HL-60/S4 (cell line): ENCODE data around the gene PSME1.

Source experiments
- in situ Hi-C: fragments of 300-500 bp; cut with MboI; formaldehyde crosslinking; loops from 2 replicates; pipeline ENCODE4 v1.14.3; 2022; ENCODE audit warnings: low sequenced_read_pairs

PSME1 gene

DNA sequence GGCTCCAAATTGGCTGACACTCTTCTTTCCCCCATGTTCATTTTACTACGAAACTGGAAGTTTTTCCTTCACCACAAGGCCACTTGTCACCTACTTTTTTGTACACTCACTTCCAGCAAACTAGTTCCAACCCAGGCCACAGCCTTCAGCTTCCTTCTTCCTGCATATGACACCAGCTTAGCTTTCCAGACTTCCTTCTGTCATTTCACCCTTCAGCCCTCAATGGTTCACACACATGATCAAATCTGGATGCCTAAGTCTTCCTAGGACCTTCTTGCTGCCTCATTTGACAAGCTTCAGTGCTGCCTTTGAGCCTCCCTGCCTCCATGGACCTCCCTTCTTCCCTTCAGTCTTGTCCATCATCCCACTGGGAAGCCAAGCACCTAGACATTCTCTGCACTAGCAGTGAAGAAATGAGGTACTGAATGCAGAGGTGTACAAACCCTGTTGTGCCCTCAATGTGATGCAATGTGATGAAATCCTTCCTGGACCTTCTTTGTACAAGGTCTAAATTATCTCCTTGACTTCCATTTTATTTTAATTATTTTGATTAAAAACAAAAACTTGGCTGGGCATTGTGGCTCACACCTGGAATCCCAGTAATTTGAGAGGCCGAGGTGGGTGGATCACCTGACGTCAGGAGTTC lies 31.6 kb downstream of the PSME1 start:
- in situ Hi-C loops: no loop called here

DNA sequence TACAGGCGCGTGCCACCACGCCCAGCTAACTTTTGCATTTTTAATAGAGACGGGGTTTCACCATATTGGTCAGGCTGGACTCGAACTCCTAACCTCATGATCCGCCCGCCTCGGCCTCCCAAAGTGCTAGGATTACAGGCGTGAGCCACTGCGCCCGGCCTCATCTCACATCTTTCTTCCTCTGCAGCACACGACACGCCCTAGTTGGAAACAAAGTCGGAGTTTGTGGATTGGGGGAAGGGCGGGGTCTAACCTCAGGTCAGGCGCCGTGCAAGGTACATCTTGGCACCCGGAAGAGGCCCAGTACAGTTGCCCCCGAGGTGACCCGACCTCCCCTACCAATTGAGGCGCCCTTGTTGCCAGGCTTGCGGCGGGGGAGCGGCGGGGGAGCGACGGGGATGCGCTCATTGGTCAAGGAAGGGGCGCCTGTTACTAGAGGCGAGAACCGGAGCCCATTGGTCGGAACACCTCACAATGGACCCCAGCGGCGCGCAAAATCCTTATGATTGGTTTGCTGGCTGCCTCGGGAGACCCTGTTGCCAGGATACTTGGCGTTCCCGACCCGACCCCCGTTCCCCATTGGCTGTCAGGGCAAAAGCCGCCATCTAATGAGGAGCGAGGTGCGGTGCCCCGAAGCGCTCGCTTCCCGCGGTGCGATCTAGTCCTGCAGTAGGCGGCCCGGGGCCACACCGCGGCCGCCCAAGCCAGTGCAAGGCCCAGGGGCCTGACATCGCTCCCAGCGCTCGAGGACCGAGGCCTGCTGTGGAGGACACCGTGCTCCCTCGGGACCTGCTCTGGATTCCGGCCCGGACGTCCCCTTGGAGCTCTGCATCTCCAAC lies 35.6 kb downstream of the PSME1 start, which contains the start of gene REC8:
TSS of gene REC8 (plus strand) at position 659 of the 839 bp plus-strand sequence. CDS start 473 bp downstream, outside the sequence.
- in situ Hi-C loops: no loop called here

DNA sequence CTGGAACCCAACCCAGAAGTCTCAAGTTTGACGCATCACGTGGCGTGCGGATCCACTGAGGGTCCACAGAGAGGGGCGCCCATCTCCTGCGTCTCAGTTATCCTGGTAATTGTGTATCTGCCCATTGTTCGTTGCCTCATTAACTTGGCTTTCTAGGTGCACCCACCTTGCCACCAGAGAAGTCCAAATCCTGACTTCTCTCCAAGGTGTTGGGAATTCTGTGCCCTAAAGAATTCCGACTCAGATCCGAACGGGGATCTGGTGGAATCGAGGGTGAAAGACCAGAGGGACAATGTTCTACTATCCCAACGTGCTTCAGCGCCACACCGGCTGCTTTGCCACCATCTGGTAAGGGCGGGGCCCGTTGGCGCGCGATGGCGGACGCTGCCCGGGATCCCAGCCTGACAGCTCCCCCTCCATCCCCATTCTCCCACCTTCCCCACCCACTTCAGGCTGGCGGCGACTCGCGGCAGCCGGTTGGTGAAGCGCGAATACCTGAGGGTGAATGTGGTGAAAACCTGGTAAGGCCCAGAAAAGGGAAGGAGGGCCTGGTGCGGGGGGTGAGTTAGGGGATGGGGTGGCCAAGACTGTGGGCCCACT lies 36.4 kb downstream of the PSME1 start:
- in situ Hi-C loops: no loop called here

DNA sequence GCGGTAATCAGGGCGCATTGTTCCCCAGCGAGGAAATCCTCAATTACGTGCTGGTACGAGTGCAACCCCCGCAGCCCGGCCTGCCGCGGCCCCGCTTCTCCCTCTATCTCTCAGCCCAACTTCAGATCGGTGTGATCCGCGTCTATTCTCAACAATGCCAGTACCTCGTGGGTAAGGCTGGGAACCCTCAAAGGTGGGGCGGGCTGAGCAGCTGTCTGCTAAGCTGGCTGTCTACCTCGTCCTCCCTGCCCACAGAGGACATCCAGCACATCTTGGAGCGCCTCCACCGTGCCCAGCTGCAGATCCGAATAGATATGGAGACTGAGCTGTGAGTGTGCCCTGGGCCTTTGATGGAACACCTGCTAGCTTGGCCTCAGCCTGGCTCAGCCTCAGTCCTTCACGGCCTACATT lies 36.9 kb downstream of the PSME1 start:
- in situ Hi-C loops: no loop called here

DNA sequence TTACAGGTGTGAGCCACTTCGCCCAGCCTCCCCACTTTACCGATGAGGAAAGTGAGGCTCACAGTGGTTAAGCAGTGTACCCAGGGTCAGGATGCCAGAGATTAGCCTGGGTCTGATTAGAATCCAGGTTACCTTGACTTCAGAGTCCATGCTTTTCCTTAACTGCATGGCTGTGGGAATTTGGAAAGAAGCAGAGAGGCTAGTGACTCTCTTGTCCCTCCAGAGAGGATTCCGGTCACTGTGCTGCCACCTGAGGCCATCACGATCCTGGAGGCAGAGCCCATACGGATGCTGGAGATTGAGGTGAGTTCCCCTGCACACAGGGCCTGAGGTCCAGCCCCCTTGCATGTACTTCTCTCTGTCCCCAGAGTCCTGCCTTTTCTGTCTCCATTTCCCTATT lies 40.6 kb downstream of the PSME1 start:
- in situ Hi-C loops: no loop called here

DNA sequence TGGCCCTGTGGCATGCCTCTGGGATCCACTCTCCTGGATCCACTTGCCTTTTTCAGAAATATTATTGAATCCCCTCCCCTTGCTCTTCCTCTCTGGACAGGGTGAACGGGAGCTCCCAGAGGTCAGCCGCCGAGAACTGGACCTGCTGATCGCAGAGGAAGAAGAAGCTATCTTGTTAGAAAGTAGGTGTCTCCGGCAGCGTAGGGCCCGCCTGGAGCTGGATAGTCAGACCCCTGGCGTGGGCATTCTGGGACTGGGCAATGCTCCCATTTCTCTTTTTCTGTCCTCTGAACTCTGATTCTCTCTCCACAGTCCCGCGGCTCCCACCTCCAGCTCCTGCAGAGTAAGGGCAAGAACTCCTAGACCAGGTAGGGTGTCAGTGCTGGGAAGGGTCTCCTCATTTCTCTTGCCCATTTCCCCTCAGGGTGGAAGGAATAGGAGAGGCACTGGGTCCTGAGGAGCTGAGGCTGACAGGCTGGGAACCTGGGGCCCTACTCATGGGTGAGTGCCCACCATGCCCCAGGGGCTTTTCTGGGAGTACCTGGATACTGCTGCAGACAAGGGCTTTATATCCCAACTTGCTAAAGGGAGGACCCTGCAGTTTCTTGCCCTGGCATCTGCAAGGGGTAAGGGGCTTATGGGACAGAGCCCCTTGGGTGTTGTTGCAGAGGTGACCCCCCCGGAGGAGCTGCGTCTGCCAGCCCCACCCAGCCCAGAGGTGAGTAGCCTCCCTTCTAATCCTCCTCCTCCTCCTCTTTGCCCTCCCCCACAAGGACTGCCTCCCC lies 41.2 kb downstream of the PSME1 start:
- in situ Hi-C loops: no loop called here

DNA sequence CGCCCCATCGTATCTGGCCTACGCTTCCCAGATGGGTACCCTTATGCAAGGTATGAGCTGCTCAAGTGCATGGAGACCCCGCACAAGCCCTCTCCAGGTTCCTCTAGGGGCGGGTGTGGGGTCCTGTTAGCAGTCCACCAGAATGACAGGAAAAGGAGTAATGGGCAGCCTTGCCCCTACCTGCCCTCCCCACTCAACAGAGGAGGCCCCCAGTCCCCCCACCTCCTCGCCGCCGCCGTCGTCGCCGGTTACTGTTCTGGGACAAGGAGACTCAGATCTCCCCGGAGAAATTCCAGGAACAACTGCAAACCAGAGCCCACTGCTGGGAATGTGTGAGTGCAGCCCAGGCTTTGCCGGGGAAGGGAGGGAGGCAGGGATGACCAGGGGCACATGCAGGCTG lies 41.9 kb downstream of the PSME1 start:
- in situ Hi-C loops: no loop called here

DNA sequence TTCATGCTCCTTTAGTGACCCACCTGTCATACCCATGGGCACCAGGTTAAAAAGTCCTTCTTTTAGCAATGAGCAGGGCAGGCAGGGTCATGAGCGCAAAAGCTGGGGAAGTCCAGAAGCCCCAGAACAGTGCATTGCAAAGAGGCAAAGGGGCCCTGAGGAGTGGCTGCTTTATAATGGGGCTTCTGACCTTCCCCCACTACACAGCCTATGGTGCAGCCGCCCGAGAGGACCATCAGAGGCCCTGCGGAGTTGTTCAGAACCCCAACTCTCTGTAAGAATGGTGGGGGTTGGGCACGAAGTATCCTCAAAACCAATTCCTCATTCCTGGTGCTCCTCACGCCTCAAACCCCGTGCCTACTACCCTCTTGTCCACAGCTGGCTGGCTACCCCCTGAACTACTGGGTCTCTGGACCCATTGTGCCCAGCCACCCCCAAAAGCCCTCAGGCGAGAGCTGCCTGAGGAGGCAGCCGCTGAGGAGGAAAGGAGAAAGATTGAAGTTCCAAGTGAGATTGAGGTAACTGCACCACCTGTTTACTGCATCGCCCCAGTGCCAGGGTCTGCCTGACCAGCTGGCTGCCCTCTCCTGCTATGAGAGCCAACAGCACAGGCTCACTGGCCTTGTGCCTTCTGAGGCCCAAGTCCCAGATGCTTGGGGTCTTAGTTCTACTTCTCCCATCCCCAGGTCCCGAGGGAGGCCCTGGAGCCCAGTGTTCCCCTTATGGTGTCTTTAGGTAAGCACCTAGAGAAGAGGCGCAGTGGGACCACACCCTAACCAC lies 42.6 kb downstream of the PSME1 start:
- in situ Hi-C loops: no loop called here

DNA sequence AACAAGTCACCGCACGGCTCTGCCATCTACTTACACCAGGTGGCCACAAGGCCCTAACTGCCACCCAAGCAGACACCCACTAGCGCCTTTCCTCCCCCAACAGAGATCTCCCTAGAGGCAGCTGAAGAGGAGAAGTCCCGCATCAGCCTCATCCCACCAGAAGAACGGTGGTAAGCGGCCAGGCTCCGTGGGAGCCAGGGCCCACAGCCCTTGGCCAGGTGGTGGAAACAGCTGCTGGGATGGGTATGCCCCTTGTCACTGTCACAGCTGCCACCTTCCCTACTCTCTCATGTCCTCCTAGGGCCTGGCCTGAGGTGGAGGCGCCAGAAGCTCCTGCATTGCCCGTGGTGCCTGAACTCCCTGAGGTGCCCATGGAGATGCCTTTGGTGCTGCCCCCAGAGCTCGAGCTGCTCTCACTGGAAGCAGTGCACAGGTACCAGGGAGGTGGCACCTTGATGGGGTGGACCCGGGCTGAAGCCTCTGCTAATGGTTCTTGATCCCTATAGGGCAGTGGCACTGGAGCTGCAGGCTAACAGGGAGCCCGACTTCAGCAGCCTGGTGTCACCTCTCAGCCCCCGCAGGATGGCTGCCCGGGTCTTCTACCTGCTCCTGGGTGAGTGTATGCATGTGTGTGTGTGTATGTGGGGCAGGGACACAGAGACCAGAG lies 43.4 kb downstream of the PSME1 start:
- in situ Hi-C loops: no loop called here

DNA sequence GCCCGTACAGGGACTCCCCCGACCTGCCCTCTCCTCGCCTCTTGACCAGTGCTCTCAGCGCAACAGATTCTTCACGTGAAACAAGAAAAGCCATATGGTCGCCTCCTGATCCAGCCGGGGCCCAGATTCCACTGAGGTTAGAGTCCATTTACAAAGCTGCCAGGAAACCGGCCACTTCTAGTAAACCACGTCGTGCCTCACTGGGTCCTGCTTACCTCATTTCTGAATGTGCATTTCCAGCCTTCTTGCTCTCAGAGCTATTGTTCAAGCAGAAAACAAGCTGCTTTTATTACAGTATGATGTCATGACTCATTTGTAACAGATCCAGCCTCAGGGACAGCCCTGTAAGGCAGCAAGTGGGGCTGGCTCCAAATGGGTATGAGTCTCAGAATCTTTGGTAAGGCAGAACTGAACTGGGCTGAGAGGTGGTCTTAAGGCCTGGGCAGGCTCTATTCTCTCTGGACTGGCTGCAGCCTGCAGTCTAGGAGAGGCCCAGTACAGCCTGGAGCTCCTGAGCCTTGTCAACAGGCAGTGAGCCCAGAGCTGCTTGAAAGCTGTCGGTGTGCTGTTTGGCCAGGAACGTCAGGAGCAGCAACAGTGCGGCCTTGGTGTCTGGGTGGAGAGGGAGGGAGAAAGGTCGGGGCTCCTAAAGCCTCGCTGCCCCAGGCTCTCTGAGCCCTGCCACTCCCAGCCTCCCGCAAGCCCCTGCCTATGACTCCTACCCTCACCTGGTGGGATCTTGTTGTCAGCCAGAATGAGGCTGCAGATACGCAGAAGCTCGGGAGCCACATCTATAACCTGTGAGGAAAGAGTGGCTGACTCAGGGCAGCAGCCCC lies 44.2 kb downstream of the PSME1 start:
- in situ Hi-C loops: no loop called here

DNA sequence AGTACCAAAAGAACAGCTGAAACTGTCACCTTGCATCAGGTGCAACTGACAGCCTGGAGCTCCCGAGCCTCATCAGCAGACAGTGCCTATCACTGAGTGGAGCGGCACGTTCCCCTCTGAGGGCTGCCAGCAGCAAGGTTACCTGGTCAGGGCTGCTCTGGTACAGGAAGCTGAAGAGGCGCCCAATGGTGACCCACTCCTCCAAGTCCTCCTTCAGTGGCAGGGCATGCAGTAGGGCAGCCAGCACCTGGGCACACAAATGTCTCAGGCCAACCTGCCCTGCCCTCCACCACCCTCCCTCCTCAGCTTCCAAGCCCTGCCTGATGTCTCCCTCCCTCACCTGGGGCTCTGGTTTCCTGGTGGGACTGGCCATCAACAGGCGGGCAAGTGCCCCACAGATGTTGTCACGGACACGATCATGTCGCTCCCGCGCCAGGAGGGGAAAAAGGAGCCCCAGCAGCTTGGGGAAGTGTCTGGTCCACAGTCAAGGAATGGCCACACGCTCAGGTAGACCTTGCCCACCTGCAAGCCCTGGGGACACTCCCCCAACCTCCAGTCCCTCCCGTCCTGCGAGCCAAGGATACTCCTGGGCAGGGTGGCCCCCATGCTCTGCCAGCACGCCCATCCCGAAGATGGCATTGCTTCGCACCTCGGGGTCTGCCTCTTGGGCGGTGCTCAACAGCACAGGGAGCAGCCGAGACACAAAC lies 45.5 kb downstream of the PSME1 start:
- in situ Hi-C loops: no loop called here

DNA sequence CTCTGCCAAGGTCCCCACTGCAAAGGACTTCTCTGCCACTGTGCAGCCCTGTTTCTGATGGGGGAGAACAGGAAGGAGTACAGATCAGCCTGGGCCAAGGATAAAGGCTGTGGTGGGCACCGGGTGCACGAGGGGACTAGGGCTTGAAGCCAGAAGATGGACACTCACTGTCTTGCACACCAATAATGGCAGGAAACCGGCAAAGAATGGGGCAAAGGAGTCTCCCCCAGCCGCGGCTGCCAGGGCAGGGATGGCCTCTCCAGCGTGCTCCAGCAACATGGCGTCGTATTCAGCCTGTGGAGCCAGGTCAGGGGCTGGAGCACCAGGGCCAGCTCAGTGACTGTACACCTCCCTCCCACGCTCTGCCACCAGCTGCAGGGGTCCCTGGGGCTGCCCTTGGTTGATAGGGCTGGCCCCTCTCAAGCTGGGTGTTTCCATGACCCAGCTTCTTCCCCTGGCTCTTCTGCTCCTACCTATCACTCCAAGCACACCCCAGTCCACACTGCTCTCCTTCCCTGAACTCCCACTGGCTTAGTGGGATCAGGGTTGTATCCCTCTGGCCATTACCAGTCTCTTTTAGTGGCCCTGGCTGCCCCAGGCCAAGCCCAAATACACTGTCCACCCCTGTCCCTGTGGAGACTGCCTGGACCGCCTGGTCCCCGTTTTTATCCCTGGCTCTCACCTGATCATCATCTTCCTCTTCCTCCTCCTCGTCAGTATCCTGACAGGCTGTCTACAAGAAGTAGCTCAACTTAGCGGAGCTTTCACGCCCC lies 46.3 kb downstream of the PSME1 start:
- in situ Hi-C loops: no loop called here

DNA sequence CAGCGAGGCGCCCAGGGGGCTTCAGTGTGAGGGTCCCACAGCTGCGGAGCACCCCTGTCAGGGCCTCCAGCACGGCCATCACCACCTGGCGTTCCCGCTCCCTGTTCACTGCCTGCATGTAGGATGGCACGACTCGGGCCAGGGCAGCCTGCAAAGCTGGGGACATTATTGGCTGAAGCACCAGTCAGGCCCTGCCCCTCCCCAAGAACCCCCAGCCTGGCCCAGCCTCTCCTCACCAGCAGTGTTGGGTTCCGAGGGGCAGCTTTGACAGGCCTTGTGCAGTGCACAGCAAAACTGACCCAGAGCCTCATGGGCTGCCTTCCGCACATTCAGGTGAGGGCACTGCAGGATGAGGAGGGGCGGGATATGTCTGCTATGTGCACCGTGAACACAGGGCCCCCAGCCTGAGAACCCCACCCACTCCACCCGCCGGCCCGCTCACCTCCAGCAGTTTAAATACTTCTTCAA lies 47.1 kb downstream of the PSME1 start:
- in situ Hi-C loops: no loop called here

DNA sequence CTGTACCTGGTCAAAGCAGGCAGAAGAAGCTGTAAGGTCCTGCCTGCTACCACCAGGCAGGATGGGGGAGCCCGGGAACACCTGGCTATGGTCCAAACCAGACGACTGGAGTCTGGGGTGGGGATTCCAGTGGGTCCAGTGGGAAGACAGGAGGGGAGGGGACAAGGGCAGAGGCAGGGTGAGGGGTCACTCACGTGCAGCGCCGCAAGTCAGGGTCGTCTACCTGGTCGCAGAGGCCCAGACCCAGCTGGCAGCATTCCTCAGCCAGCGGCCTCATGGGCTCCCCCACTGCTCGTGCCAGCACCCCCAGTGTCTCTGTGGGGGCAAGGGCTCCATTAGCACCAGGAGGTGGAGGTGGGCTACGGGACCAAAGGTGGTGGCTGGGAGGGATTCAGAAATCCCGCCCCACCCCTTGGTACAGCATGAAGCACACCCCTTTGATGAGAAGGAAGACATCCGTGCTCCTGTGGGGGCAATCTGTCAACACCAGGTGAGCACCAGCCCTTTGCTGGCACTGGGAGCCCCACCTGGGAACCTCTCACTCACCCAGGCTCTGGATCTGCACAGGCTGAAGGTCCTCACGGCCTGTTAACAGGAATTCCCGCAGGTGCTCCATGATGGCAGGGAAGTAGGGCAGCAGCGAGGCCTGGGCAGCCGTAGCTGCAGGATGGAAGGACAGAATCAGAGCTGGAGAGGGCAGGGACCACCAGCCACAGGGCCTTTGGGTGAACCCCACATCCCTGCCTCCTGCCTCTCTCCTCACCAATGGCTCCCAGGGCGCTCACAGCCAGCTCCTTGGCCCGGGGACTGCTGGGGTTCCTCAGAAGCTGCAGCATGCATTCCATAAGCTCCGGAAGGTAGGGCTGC lies 48.3 kb downstream of the PSME1 start:
- in situ Hi-C loops: no loop called here

DNA sequence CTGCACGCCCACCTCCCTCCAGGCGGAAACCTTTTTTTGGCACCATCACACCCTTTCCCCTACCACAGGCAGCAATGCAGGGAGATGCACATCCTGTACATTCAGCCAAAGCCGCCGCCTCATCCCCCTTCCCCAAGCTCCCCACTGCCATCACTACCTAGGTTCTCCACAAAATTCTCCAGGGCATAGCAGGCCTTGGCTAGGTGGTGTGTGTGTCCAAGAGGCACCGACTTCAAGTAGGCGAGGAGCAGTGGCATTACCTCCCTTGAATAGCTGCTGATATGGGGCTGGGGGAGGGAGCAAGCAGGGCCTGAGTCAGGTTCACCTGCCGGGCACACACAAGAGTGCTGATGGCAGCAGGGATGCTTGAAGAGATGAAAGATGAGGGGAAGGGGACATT lies 49.0 kb downstream of the PSME1 start:
- in situ Hi-C loops: no loop called here

DNA sequence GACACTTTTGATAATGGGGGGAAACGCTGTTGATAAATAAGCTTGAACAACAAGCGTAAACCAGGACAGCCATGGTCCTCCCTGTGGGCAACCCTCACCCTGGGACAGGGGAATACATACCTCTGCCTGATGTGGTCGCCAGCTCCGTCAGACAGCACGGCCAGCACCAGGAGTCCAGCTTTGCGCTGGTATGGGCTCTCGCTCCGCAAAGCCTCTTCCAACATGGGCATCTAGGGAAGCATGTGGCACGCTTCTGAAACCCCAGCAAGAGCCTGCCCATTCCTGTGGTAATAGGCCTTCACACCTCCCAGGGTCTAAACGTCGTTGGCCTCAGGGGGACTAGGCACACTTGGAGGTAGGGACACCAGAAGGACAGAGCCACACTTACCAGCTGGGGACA lies 49.7 kb downstream of the PSME1 start:
- in situ Hi-C loops: no loop called here
